OCI-LY1 (cell line): Measurements from ENCODE around the gene SPRED1.

ENCODE experiments used
- H2AFZ ChIP-seq: fragments of 200-600 bp; sonication (generic), shearing (Covaris generic); 2 replicates; pipeline ENCODE4 v1.6.0; 2014; ENCODE audit warnings: antibody characterized with exemption, mild to moderate bottlenecking, low read length
- H3F3A ChIP-seq: fragments of 200-600 bp; sonication (generic), shearing (Covaris generic); 2 replicates; pipeline ENCODE4 v1.6.0; 2014; ENCODE audit warnings: mild to moderate bottlenecking, antibody characterized with exemption, low read length, moderate library complexity; ENCODE audit not compliant: insufficient read depth
- H3K27ac ChIP-seq: fragments of 200-600 bp; sonication (generic); 2 replicates; pipeline ENCODE4 v1.5.1; 2014; ENCODE audit warnings: low read length, mixed run types, mild to moderate bottlenecking, low read depth; ENCODE audit not compliant: poor library complexity, severe bottlenecking
- H3K27me3 ChIP-seq: fragments of 200-600 bp; sonication (generic); 2 replicates; pipeline ENCODE4 v1.6.0; 2014; ENCODE audit warnings: antibody characterized with exemption, mild to moderate bottlenecking, low read length, moderate library complexity; ENCODE audit not compliant: insufficient read depth
- H3K36me3 ChIP-seq: fragments of 200-600 bp; sonication (generic); 2 replicates; pipeline ENCODE4 v1.6.1; 2014; ENCODE audit warnings: mild to moderate bottlenecking, antibody characterized with exemption, low read length, moderate library complexity, mixed read lengths; ENCODE audit not compliant: insufficient read depth
- H3K4me1 ChIP-seq: fragments of 200-600 bp; sonication (generic); 2 replicates; pipeline ENCODE4 v1.5.1; 2014; ENCODE audit warnings: mild to moderate bottlenecking, low read length, moderate library complexity; ENCODE audit not compliant: insufficient read depth, severe bottlenecking
- H3K4me2 ChIP-seq: fragments of 200-600 bp; sonication (generic), shearing (Covaris generic); 2 replicates; pipeline ENCODE4 v1.6.1; 2014; ENCODE audit warnings: low read length
- H3K4me3 ChIP-seq: fragments of 200-600 bp; sonication (generic); 2 replicates; pipeline ENCODE4 v1.5.1; 2014; ENCODE audit warnings: low read length, low read depth, mild to moderate bottlenecking, mixed read lengths; ENCODE audit not compliant: poor library complexity, severe bottlenecking
- H3K79me2 ChIP-seq: fragments of 200-600 bp; shearing (Covaris generic); 2 replicates; pipeline ENCODE4 v1.6.1; 2016; ENCODE audit warnings: mixed run types, low read length, mixed read lengths; ENCODE audit not compliant: insufficient read depth
- H3K9ac ChIP-seq: fragments of 200-600 bp; sonication (generic), shearing (Covaris generic); 2 replicates; pipeline ENCODE4 v1.6.1; 2014; ENCODE audit warnings: mild to moderate bottlenecking, low read length, mixed read lengths
- H3K9me2 ChIP-seq: fragments of 200-600 bp; sonication (generic), shearing (Covaris generic); 2 replicates; pipeline ENCODE4 v1.6.1; 2014; ENCODE audit warnings: low read depth, mild to moderate bottlenecking, low read length, mixed read lengths
- H3K9me3 ChIP-seq: fragments of 200-600 bp; shearing (Covaris generic); 2 replicates; pipeline ENCODE4 v1.6.1; 2014; ENCODE audit warnings: low read length, mixed read lengths
- H4K20me1 ChIP-seq: fragments of 200-600 bp; sonication (generic), shearing (Covaris generic); 2 replicates; pipeline ENCODE4 v1.6.0; 2016; ENCODE audit warnings: mild to moderate bottlenecking, low read length; ENCODE audit not compliant: insufficient read depth
- EZH2 ChIP-seq: fragments of 200-600 bp; sonication (generic), shearing (Covaris generic); IDR thresholded peaks from 2 replicates; pipeline ENCODE4 v1.8.0; 2017; ENCODE audit warnings: borderline replicate concordance, mixed run types, mild to moderate bottlenecking, antibody characterized with exemption, low read length, moderate library complexity, mixed read lengths
- TF ChIP-seq, protein P1 (sequence below): fragments of 200-600 bp; sonication (generic), shearing (Covaris generic); IDR thresholded peaks from 2 replicates; pipeline ENCODE4 v1.5.1; 2017; ENCODE audit warnings: mild to moderate bottlenecking, antibody characterized with exemption, low read length, moderate library complexity, mixed read lengths

The SPRED1 gene

DNA sequence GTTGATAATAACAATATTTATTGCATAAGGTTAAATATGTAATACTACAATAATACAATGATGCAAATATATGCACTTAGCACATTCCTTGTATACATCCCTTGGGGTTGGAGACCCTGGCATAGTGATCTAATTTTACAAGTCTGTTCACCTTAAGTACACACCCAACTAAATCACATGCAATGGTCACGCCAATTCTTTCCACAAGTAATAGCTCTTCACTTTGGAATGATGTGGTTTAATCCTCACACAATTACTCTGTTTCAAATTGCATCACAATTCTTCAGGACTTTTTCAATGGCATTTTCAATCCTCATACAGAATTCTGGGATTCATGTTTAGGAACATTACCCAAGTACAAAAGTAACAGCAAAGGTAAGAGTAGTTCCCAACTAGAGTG, 27.3 kb upstream of the SPRED1 start:
- H3K9ac ChIP-seq = no peak overlapping the region
- no peaks in the 10 kb centered on the region for H3K27me3 ChIP-seq
- no peak overlapping the region for H2AFZ ChIP-seq
- no peak overlapping the region for H3K4me2 ChIP-seq
- no peaks in the 10 kb centered on the region for H3K9me3 ChIP-seq
- H3K36me3 ChIP-seq = no peaks in the 10 kb centered on the region
- H3K9me2 ChIP-seq = no peaks in the 10 kb centered on the region
- peaks cover 8% of the 10 kb centered on the region for H3K4me1 ChIP-seq
- H3K4me3 ChIP-seq = no peak overlapping the region
- TF ChIP-seq, protein P1, sequence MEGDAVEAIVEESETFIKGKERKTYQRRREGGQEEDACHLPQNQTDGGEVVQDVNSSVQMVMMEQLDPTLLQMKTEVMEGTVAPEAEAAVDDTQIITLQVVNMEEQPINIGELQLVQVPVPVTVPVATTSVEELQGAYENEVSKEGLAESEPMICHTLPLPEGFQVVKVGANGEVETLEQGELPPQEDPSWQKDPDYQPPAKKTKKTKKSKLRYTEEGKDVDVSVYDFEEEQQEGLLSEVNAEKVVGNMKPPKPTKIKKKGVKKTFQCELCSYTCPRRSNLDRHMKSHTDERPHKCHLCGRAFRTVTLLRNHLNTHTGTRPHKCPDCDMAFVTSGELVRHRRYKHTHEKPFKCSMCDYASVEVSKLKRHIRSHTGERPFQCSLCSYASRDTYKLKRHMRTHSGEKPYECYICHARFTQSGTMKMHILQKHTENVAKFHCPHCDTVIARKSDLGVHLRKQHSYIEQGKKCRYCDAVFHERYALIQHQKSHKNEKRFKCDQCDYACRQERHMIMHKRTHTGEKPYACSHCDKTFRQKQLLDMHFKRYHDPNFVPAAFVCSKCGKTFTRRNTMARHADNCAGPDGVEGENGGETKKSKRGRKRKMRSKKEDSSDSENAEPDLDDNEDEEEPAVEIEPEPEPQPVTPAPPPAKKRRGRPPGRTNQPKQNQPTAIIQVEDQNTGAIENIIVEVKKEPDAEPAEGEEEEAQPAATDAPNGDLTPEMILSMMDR = no peak
- no peak for TF ChIP-seq EZH2
- no peaks in the 10 kb centered on the region for H3F3A ChIP-seq
- no peaks in the 10 kb centered on the region for H3K79me2 ChIP-seq
- H3K27ac ChIP-seq = no peak overlapping the region
- H4K20me1 ChIP-seq = no peaks in the 10 kb centered on the region

DNA sequence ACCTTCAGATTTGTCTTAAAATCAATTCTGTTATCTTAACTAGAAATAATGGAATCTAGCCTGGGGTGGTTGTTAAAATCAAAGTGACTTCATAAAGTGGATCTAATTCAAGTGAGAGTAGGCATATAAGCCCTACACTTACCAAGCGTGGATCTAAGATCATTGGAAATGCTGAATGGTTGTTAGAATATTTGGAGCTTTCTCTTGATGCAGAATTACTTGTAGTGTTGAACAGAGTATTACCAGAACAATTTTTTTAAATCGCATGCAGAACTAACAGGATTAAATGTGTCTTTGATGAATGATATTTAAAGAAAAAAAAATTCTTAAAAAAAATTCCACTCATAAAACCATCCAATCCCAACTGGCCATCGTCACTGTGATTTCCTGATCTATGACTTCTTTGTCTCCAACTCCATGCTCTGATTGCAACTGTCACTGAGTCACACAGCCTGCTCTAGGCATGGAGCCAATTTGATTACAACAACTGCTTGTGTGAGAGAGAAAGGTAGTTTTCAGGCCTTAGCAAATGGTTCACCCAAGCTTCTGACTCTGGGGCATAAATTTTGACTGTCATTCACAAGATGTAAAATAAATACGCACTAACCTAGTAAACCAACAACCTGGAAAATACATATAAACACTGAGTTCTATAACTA, 25.9 kb upstream of the SPRED1 start:
- Histone ChIP-seq H3K9ac (no peak overlapping the region), H2AFZ (no peak overlapping the region), H4K20me1 (no peaks in the 10 kb centered on the region), H3K36me3 (no peaks in the 10 kb centered on the region), H3K4me3 (no peak overlapping the region), H3K9me3 (no peaks in the 10 kb centered on the region), H3F3A (no peaks in the 10 kb centered on the region), H3K27ac (no peak overlapping the region), H3K9me2 (no peaks in the 10 kb centered on the region), H3K27me3 (no peaks in the 10 kb centered on the region), H3K4me2 (no peak overlapping the region), H3K4me1 (peaks cover 8% of the 10 kb centered on the region), H3K79me2 (no peaks in the 10 kb centered on the region)
- TF ChIP-seq, protein P1 = no peak
- no peak for TF ChIP-seq EZH2

DNA sequence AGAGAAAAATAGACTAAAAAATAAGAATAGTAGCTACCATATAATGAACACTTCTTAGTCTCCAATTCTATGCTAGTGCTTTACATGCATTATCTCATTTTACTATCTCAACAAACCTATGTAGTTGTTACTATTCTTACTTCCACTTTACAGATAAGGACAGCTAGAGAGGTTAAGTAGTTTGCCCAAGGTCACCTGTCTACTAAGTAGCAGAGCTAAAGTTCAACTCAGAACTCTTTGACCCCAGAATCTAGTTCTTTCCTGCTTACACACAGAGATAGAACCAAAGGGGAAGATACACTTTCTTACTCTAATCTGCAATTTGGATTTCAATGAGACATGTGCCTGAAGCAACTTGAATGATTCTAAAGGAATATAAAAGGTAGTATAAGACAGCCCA, 24.7 kb upstream of the SPRED1 start:
- Histone ChIP-seq H4K20me1 (no peaks in the 10 kb centered on the region), H3K4me3 (no peak overlapping the region), H3K79me2 (no peaks in the 10 kb centered on the region), H3K4me1 (peaks cover 8% of the 10 kb centered on the region), H3K36me3 (no peaks in the 10 kb centered on the region), H3K27me3 (no peaks in the 10 kb centered on the region), H3K4me2 (no peak overlapping the region), H2AFZ (no peak overlapping the region), H3K9ac (no peak overlapping the region), H3K27ac (no peak overlapping the region), H3K9me3 (no peaks in the 10 kb centered on the region), H3F3A (no peaks in the 10 kb centered on the region), H3K9me2 (no peaks in the 10 kb centered on the region)
- no peak for TF ChIP-seq EZH2
- TF ChIP-seq, protein P1 = no peak
